KMS-11 (cell line): Measurements from ENCODE around the gene ELMO1.

Source experiments
- H2AFZ ChIP-seq: fragments of 200-600 bp; sonication (generic); 2 replicates; pipeline ENCODE4 v1.6.1; 2016; ENCODE audit warnings: antibody characterized with exemption, mixed run types, low read depth
- H3K27ac ChIP-seq: fragments of 200-600 bp; sonication (generic); 2 replicates; pipeline ENCODE4 v1.6.1; 2016; ENCODE audit warnings: mild to moderate bottlenecking, mixed run types
- H3K27me3 ChIP-seq: fragments of 200-600 bp; sonication (generic); 2 replicates; pipeline ENCODE4 v1.6.1; 2017; ENCODE audit warnings: mild to moderate bottlenecking, low read depth, mixed run types, moderate library complexity; ENCODE audit not compliant: insufficient read depth
- H3K36me3 ChIP-seq: fragments of 200-600 bp; sonication (generic); 2 replicates; pipeline ENCODE4 v1.6.1; 2017; ENCODE audit warnings: mild to moderate bottlenecking, mixed run types; ENCODE audit not compliant: insufficient read depth
- H3K4me1 ChIP-seq: fragments of 200-600 bp; sonication (generic); 2 replicates; pipeline ENCODE4 v1.6.1; 2016; ENCODE audit warnings: mild to moderate bottlenecking, low read depth, mixed run types; ENCODE audit not compliant: poor library complexity, severe bottlenecking
- H3K4me2 ChIP-seq: fragments of 200-600 bp; sonication (generic); 2 replicates; pipeline ENCODE4 v1.7.0; 2016; ENCODE audit warnings: mild to moderate bottlenecking, mixed run types
- H3K4me3 ChIP-seq: fragments of 200-600 bp; sonication (generic); IDR thresholded peaks from 2 replicates; pipeline ENCODE4 v1.6.1; 2017; ENCODE audit warnings: low read depth, low read length, mixed read lengths; ENCODE audit not compliant: insufficient read depth
- H3K79me2 ChIP-seq: fragments of 200-600 bp; sonication (generic); 2 replicates; pipeline ENCODE4 v1.6.1; 2016; ENCODE audit warnings: low read depth, mixed run types; ENCODE audit not compliant: insufficient read depth
- H3K9ac ChIP-seq: fragments of 200-600 bp; sonication (generic); 2 replicates; pipeline ENCODE4 v1.6.1; 2016; ENCODE audit warnings: mild to moderate bottlenecking, mixed run types
- H4K20me1 ChIP-seq: fragments of 200-600 bp; sonication (generic); 2 replicates; pipeline ENCODE4 v1.6.1; 2016; ENCODE audit warnings: mild to moderate bottlenecking, mixed run types; ENCODE audit not compliant: insufficient read depth
- TF ChIP-seq, protein P1 (sequence below): fragments of 200-600 bp; sonication (generic); conservative IDR thresholded peaks from 2 replicates; pipeline ENCODE4 v1.6.1; 2017; ENCODE audit warnings: low read depth, mild to moderate bottlenecking, antibody characterized with exemption, low read length, moderate library complexity, mixed read lengths

Gene ELMO1

DNA sequence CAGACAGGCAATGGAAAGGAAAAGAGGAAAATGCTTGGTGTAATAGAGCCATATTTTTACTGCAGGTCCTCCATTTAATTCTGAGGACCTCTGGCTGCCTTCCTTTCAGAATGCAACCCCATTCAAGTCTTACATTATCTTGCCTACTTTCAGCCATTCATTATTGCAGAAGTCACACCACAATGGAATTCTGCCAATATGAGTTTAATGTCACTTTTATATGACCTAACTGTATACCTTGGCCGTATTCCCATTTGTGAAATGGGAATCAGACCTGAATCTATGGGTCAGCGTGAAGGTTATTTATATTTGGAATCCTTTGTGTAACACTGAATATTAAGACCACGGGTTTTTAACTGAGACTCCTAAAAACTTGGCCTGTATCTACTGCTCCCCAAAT is 482.6 kb downstream of the ELMO1 start:
- no peak overlapping the region for H3K27ac ChIP-seq
- no peaks in the 10 kb centered on the region for H4K20me1 ChIP-seq
- no peak overlapping the region for H3K4me3 ChIP-seq
- H3K36me3 ChIP-seq = no peaks in the 10 kb centered on the region
- peaks cover 20% of the 10 kb centered on the region for H3K4me1 ChIP-seq
- no peak overlapping the region for H2AFZ ChIP-seq
- no peak overlapping the region for H3K9ac ChIP-seq
- H3K27me3 ChIP-seq = no peaks in the 10 kb centered on the region
- H3K79me2 ChIP-seq = no peaks in the 10 kb centered on the region
- no peak overlapping the region for H3K4me2 ChIP-seq
- TF ChIP-seq, protein P1, sequence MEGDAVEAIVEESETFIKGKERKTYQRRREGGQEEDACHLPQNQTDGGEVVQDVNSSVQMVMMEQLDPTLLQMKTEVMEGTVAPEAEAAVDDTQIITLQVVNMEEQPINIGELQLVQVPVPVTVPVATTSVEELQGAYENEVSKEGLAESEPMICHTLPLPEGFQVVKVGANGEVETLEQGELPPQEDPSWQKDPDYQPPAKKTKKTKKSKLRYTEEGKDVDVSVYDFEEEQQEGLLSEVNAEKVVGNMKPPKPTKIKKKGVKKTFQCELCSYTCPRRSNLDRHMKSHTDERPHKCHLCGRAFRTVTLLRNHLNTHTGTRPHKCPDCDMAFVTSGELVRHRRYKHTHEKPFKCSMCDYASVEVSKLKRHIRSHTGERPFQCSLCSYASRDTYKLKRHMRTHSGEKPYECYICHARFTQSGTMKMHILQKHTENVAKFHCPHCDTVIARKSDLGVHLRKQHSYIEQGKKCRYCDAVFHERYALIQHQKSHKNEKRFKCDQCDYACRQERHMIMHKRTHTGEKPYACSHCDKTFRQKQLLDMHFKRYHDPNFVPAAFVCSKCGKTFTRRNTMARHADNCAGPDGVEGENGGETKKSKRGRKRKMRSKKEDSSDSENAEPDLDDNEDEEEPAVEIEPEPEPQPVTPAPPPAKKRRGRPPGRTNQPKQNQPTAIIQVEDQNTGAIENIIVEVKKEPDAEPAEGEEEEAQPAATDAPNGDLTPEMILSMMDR = no peak

DNA sequence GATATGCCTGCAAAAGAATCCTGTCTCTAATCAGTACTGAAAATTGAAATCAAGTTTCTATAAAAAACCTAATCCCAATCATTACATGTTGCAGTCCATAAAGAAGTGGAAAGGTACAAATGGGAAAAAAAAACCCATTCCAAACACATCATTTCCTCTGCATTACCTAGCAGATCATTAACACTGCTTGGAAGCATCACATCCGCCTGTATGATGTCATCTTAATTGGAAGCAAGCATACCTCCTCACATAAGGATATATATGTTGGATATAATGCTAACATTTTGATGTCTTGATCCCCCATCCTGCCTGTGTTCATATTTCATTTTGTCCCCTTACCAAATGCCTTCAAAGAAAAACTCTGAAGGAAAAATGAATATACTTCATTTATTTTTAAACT is 483.0 kb downstream of the ELMO1 start:
- H3K4me1 ChIP-seq = peaks cover 24% of the 10 kb centered on the region
- no peaks in the 10 kb centered on the region for H3K27me3 ChIP-seq
- no peak overlapping the region for H3K4me2 ChIP-seq
- H2AFZ ChIP-seq = no peak overlapping the region
- H3K4me3 ChIP-seq = no peak overlapping the region
- no peak overlapping the region for H3K27ac ChIP-seq
- no peaks in the 10 kb centered on the region for H3K36me3 ChIP-seq
- no peaks in the 10 kb centered on the region for H4K20me1 ChIP-seq
- TF ChIP-seq, protein P1 = no peak
- H3K9ac ChIP-seq = no peak overlapping the region
- no peaks in the 10 kb centered on the region for H3K79me2 ChIP-seq

DNA sequence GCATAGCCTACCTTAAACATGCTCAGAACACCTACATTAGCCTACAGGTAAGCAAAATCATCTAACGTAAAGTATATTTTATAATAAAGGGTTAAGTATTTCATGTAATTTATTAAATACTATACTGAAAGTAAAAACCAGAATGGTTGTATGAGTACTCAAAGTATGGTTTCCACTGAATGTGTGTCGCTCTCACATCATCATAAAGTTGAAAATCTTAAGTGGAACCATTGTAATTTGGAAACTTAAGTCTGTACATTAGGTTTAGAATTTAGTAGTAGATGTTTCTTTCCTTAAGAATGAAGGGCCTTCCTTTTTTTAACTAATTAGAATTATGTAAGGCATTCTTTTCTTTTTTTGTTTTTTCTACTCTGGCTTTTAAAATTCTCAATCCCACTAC is 484.4 kb downstream of the ELMO1 start:
- Histone ChIP-seq H3K4me2 (no peak overlapping the region), H3K27me3 (no peaks in the 10 kb centered on the region), H4K20me1 (no peaks in the 10 kb centered on the region), H3K27ac (no peak overlapping the region), H3K4me3 (no peak overlapping the region), H3K79me2 (no peaks in the 10 kb centered on the region), H3K4me1 (peaks cover 37% of the 10 kb centered on the region), H2AFZ (no peak overlapping the region), H3K9ac (no peak overlapping the region), H3K36me3 (no peaks in the 10 kb centered on the region)
- TF ChIP-seq, protein P1 = no peak

DNA sequence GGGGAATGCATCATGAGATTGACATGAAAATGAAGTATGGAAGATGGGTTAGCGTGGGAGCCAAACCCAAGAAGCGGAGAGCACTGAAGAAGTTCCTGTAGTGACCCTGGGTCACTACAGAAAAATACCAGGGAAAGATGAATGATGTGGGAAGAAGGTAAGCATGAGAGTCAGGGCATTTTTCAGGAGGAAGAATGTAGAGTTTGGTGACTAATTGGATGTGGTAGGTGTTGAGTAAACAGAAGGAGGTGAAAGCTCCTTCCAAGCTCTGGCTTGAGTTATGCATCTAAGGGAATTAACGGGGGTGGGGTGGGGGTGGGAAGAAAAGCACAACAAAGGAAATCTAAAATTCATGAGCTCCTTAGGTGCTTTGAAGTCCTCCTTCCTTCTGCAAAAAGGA is 486.3 kb downstream of the ELMO1 start:
- TF ChIP-seq, protein P1 = no peak
- H4K20me1 ChIP-seq = no peaks in the 10 kb centered on the region
- peak overlapping the region; percentile 44; the same call in 1 of the 2 replicates for H3K4me2 ChIP-seq
- no peak overlapping the region for H2AFZ ChIP-seq
- H3K9ac ChIP-seq = no peak overlapping the region
- peaks cover 57% of the 10 kb centered on the region for H3K4me1 ChIP-seq
- no peaks in the 10 kb centered on the region for H3K27me3 ChIP-seq
- H3K4me3 ChIP-seq = no peak overlapping the region
- peak overlapping the region; percentile 16; the same call in 1 of the 2 replicates for H3K27ac ChIP-seq
- no peaks in the 10 kb centered on the region for H3K79me2 ChIP-seq
- no peaks in the 10 kb centered on the region for H3K36me3 ChIP-seq
